HUES48 (cell line): Measurements from ENCODE around the gene RBM26.

ENCODE experiments used
- H3K27ac ChIP-seq: one replicate; pipeline ENCODE4 v1.7.0; 2013; ENCODE audit warnings: low read depth, low read length, inconsistent platforms
- H3K27me3 ChIP-seq: 2 replicates; pipeline ENCODE4 v1.6.1; 2013; ENCODE audit warnings: mild to moderate bottlenecking, low read length; ENCODE audit not compliant: control insufficient read depth, insufficient read depth
- H3K36me3 ChIP-seq: 2 replicates; pipeline ENCODE4 v1.6.1; 2013; ENCODE audit warnings: low read length; ENCODE audit not compliant: control insufficient read depth, insufficient read depth
- H3K4me1 ChIP-seq: 2 replicates; pipeline ENCODE4 v1.6.1; 2013; ENCODE audit warnings: mild to moderate bottlenecking, low read length; ENCODE audit not compliant: control insufficient read depth, insufficient read depth
- H3K4me3 ChIP-seq: 2 replicates; pipeline ENCODE4 v1.5.1; 2013; ENCODE audit warnings: mild to moderate bottlenecking, low read depth, low read length
- H3K9ac ChIP-seq: 2 replicates; pipeline ENCODE4 v1.6.1; 2013; ENCODE audit warnings: mild to moderate bottlenecking, low read depth, low read length, moderate library complexity
- H3K9me3 ChIP-seq: 2 replicates; pipeline ENCODE4 v1.6.1; 2013; ENCODE audit warnings: low read length; ENCODE audit not compliant: control insufficient read depth, insufficient read depth

The RBM26 gene

DNA sequence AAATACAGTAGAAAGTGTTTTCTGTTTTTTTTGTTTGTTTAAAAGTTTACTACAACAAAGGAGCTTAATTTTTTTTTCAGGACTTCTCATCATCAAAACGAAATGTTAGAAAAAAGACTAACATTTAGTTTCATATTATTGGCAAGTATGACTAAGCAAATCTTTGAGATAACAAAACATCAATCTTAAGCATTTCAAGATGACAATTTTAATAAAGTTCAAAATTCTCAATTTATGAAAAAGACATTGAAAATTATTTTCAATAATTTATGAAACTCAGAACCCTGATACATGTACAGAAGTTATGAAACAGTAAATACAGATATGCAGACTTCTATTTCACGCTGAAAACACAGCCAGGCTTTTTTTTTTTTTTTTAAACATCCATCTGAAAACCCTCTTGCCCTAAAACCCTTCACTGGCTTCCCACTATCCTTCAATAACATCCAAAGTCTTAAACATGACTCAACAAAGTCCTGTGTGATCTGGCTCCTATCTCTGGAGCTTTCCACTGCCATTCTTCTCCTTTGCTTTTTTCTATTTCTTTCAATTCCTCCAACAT, 3.9 kb downstream of the RBM26 start:
- Histone ChIP-seq H3K27me3 (no peaks in the 10 kb centered on the region), H3K4me3 (peak overlapping the region; percentile 94; the same call in 1 of the 2 replicates), H3K27ac (peak overlapping the region; percentile 7), H3K4me1 (peaks cover 43% of the 10 kb centered on the region), H3K9me3 (0 out of 2 replicates have a peak, but pooled peaks cover 1% of the 10 kb centered on the region), H3K9ac (no peak overlapping the region), H3K36me3 (peaks cover 28% of the 10 kb centered on the region)

DNA sequence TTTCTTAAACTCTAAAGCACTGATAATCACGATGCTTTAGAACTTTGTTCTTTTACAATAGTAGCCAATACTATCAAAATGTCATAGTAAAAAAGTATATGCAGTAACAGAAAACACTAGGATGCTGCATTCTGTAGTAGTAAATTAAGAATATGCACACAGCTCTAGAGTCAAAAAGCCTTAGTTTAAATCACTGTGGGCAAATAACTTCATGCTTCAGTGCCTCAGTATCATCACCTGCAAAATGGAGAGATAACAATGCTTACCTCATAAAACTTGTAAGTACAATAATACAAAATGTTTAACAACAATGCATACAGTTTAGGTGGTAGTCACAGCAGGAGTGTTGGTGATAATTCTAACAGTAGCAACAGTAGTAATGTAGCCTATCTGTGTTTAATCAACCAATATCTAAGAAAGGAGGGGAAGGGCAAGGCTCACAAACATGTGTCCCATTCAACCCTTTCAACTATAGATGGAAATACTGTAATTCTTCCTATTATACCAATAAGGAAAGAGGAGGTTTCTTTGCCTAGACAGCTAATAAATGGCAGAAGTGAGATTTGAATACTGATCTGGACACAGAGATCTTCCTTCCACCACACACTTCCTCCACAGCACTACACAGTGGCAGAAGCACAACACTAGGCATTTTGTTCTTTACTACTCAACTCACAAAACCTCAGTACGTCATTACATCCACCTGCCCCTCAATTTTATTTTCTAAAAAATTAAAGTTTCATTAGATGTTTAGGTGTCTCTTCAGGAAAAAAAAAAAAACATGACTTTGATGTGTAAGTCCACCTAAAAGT, 4.6 kb downstream of the RBM26 start:
- H3K36me3 ChIP-seq = peaks cover 35% of the 10 kb centered on the region
- H3K4me3 ChIP-seq = no peak overlapping the region
- peaks cover 39% of the 10 kb centered on the region for H3K4me1 ChIP-seq
- 0 out of 2 replicates have a peak, but pooled peaks cover 5% of the 10 kb centered on the region for H3K9me3 ChIP-seq
- no peaks in the 10 kb centered on the region for H3K27me3 ChIP-seq
- H3K9ac ChIP-seq = no peak overlapping the region
- no peak overlapping the region for H3K27ac ChIP-seq

DNA sequence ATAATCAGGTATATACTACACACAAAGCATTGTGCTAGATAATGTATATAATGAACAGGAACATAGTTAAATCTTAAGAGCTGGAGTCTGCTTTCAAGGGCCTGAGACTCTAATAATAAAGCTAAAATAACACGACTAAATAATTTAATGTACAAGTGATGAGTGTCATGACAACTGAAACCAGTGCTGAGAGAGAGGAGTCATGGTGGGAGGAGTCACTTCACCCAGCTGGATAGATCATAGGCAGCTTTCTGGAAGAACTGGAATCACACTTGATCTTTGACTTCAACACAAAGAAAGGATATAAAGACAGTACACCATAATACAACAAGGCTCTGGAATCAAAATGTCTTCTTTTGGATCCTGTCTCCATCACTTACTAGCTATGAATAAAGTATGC, 7.1 kb downstream of the RBM26 start:
- Histone ChIP-seq H3K27ac (no peak overlapping the region), H3K9ac (no peak overlapping the region)

DNA sequence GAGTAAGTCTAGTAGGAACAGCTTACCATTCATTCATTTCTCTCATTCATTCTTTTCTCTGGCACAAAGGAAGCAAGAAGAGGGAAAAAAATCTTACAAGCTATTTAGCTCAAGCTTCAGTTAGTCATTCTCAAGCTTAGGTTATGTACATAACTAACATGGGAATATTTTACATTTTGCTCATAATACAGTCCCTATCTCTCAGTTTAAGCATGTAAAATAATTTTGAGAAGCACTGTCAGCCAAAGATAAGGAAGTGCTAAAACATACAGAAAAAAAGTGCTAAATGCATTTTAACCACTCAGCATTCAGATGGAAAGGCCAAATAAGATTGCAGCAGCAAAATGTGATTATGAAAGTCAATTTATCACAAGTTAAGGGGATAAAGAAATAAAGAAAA, 7.9 kb downstream of the RBM26 start:
- H3K4me1 ChIP-seq = peaks cover 30% of the 10 kb centered on the region
- no peak overlapping the region for H3K27ac ChIP-seq
- no peaks in the 10 kb centered on the region for H3K27me3 ChIP-seq
- peaks cover 8% of the 10 kb centered on the region; the same call in 1 of the 2 replicates for H3K9me3 ChIP-seq
- H3K4me3 ChIP-seq = no peak overlapping the region
- peaks cover 38% of the 10 kb centered on the region for H3K36me3 ChIP-seq
- H3K9ac ChIP-seq = no peak overlapping the region

More for the DNA sequence above, 7.1 kb downstream of the RBM26 start:
- H3K9me3 ChIP-seq = peaks cover 8% of the 10 kb centered on the region; the same call in 1 of the 2 replicates
- no peak overlapping the region for H3K4me3 ChIP-seq
- H3K4me1 ChIP-seq = peaks cover 31% of the 10 kb centered on the region
- no peaks in the 10 kb centered on the region for H3K27me3 ChIP-seq
- H3K36me3 ChIP-seq = peaks cover 38% of the 10 kb centered on the region

DNA sequence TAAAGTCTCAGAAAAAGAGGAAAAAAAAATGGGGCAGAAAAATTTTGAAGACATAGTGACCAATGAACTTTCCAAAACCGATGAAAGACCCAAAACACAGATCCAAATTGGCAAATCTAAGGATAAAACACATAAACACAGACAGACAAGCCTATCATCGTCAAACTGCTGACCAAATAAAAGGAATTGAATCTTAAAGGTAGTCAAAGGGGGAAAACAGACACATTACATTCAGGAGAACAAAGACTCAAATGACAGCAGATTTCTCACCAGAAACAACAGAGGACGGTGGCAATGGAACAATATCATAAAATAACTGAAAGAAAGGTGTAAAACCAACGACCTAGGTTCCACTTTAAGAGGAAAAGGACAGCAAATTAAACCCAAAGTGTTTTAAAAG, 10.2 kb downstream of the RBM26 start:
- H3K9ac ChIP-seq = no peak overlapping the region
- peaks cover 37% of the 10 kb centered on the region for H3K36me3 ChIP-seq
- H3K4me3 ChIP-seq = no peak overlapping the region
- peaks cover 11% of the 10 kb centered on the region; the same call in 1 of the 2 replicates for H3K4me1 ChIP-seq
- H3K27ac ChIP-seq = no peak overlapping the region
- H3K27me3 ChIP-seq = no peaks in the 10 kb centered on the region
- H3K9me3 ChIP-seq = peaks cover 8% of the 10 kb centered on the region; the same call in 1 of the 2 replicates

DNA sequence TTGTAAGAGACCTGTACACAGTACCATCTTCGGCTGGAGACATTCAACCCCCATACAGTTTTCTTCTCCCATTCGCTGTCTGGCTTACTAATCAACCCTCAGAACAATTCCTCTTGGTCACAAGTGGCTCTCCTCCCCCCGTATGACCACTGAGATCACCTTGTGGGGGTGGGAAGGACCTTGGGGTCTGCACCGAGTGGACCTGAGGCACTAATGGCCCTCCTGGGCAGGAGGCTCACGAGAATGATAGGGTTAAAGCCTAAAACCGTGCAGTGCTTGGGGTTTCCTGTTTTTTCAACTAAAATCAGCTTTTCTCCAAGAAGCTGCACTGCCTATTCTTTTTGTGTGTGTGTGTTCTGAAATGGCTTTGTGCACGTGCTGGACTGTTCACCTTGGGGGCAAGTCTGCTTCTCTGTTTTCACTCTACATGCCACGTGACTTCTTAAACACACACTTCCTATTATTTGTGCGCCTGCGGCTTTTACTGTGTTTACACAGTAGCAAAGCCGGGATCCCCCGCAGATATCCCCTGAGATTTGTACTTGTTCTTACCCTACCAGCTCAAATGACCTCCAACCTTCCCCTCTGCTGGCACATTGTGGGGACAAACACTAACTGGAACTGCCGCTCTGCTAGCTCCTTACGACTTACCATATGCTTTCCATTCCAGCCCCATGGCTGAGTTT, 12.3 kb downstream of the RBM26 start:
- no peak overlapping the region for H3K9ac ChIP-seq
- no peaks in the 10 kb centered on the region for H3K4me1 ChIP-seq
- H3K36me3 ChIP-seq = peaks cover 23% of the 10 kb centered on the region
- no peaks in the 10 kb centered on the region for H3K27me3 ChIP-seq
- no peak overlapping the region for H3K4me3 ChIP-seq
- H3K9me3 ChIP-seq = peaks cover 8% of the 10 kb centered on the region; the same call in 1 of the 2 replicates
- no peak overlapping the region for H3K27ac ChIP-seq

DNA sequence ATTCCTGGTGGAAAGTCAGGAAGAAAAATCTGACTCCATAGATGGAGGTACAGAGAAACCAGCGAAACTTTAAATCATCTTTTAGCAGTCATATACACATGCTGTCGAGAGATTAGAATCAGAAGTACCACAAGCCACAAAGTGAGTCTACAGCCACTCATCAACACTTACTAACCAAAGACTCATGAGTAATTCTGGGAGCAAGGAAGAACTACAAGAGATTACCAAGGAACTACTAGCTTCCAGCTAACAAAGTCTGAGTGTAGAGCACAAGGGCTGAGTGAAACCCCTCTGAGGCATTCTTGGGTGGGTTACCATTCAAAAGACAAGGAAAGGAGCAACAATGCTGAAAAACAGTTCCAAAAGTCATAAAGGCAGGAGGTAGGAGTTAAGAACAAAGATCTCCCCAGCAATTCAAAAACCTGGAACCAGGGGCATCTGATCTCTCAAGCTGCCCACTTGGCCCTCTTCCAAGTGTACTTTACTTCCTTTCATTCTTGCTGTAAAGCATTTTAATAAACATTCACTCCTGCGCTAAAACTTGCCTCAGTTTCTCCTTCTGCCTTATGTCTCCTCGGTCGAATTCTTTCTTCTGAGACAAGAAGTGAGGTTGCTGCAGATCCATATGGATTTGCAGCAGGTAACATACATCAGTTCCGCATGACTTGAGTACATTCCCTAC, 13.0 kb downstream of the RBM26 start:
- H3K36me3 ChIP-seq = peaks cover 19% of the 10 kb centered on the region
- H3K9ac ChIP-seq = no peak overlapping the region
- no peak overlapping the region for H3K4me3 ChIP-seq
- H3K4me1 ChIP-seq = peaks cover 4% of the 10 kb centered on the region; the same call in 1 of the 2 replicates
- H3K27me3 ChIP-seq = no peaks in the 10 kb centered on the region
- peak overlapping the region; percentile 46 for H3K27ac ChIP-seq
- H3K9me3 ChIP-seq = peaks cover 8% of the 10 kb centered on the region; the same call in 1 of the 2 replicates

DNA sequence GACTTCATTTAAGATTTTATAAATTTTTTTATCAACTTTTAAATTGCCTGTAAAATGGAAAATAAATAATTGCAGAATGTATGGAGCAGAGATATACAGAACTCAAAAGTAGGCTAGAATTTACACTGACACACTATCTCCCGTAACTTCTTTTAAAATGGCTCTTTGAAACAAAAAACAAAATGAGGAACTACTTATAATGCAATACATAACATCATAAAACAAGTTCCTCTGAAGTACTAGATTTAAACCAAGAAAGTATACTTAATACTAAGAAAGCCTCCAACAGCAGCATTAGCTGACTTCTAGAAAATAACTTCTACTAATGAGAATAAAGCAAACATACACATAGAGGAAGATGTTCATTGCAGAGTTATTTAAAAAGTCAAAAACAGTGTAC, 17.0 kb downstream of the RBM26 start:
- no peak overlapping the region for H3K27ac ChIP-seq
- H3K9me3 ChIP-seq = no peaks in the 10 kb centered on the region
- no peaks in the 10 kb centered on the region for H3K27me3 ChIP-seq
- H3K4me1 ChIP-seq = peaks cover 16% of the 10 kb centered on the region; the same call in 1 of the 2 replicates
- no peak overlapping the region for H3K4me3 ChIP-seq
- H3K9ac ChIP-seq = no peak overlapping the region
- peaks cover 3% of the 10 kb centered on the region; the same call in 1 of the 2 replicates for H3K36me3 ChIP-seq

DNA sequence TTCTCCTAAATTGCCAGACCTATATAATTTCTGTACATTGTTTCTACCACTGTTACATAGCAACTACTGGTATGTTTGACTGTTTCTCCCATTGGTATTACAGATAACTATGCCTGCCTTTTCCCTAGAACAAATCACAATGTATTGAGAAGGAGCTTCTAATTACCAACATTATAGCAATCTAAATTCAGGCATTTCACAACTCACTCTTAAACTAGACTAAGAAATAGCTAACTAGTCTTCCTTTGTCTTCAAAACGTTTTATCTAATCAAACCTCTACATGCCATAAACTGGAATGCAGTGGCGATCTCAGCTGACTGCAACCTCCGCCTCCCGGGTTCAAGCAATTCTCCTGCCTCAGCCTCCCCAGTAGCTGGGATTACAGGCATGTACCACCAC, 18.2 kb downstream of the RBM26 start:
- H3K4me1 ChIP-seq = peaks cover 27% of the 10 kb centered on the region
- H3K36me3 ChIP-seq = peaks cover 3% of the 10 kb centered on the region; the same call in 1 of the 2 replicates
- H3K27ac ChIP-seq = no peak overlapping the region
- no peak overlapping the region for H3K9ac ChIP-seq
- H3K9me3 ChIP-seq = no peaks in the 10 kb centered on the region
- H3K27me3 ChIP-seq = no peaks in the 10 kb centered on the region
- no peak overlapping the region for H3K4me3 ChIP-seq

DNA sequence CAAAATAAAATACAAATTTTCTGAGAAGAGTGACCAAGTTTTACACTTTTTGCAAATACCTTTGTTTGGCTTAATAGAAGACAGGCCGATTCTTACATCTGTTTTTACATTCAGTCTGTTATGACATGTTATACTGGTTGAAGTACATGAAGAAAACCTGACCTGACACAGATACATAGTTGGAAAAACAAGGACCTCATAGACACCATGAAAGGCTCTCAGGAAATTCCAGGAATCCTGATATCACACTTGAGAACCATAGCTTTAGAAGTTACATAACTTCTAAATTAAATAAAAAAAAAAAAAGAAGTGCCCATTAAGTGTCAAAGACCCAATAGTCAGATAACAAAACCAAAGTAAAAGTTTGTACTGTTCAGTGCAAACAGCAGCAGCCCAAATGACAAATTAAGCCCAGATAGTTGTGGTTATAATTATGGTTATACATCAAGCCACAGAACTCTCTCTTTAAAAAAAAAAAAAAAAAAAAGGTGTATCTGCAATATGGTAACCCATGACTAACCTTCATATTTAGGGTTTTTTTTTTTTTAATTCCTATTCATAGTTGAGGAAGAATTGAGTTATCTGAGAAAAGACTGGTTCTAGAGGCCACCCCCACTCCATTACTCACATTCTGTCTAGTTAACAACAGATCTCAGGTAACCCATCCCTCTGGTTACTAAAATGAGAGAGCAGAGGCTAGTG, 19.8 kb downstream of the RBM26 start:
- Histone ChIP-seq H3K9me3 (no peaks in the 10 kb centered on the region), H3K27ac (no peak overlapping the region), H3K4me1 (peaks cover 36% of the 10 kb centered on the region), H3K4me3 (no peak overlapping the region), H3K27me3 (no peaks in the 10 kb centered on the region), H3K9ac (no peak overlapping the region), H3K36me3 (peaks cover 3% of the 10 kb centered on the region; the same call in 1 of the 2 replicates)
